ENCODE measurements around the gene C1orf232.

C1orf232 gene

DNA sequence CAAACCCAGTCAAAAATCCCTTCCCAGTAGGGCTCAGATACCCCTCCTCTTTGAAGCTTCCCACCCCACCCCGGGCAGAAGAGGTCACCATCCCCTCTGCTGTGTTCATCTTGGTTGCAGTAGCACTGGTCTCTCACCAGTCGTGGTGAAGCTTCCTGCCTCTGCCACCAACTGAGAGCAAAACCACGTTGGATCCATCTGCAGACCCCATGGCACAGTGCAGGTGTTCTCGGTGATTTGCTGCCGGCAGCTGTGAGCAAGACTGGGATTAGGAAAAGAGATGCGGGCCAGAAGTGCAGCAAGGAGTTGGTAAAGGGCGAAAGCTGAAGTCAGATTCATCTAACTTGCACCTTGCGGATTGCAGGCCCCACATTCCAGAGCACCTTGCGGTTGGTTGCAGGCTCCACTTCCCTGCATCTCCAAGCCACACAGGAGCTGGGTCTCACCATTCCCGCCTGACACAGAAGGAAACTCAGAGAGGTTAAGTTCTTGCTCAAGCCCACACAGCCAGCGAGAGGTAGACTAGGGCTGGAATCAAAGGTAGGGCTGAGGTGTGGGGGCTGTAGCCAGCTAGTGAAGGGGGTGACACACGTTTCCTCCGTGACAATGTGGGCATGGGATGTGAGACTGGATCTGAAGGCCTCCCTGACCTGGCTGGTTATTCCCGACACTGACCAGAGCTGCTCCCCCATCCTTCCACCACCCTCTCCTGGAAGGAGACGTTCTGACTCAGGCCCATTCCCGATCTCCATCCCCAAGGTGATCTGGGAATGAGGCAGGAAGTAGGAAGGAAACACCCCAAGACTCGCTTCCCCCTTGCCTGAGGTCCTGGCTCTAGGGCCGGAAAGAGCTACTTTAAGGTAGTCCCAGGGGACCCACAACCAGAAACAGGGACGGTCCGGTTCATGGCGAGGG lies 13.1 kb downstream of the C1orf232 start:
- no peak for DNase-seq

DNA sequence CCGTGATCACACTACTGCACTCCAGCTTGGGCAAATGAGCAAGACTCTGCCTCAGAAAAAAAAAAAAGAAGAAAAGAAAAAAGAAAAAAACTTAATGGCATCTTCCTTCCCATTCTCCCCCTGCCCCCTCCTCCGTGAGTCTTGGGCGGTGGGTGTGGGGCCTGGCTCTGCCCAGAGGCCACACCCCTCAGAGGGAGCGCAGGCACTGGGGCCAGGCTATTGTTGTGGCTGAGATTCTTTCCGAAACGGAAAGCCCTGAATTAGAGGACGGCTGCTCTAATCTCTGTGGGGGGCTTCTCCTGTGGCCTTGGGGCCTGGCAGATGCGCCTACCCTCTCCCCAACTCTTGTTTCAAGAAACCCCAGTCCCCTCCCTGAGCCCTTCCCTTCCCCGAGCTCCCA lies 14.0 kb downstream of the C1orf232 start:
- DNase-seq: no peak

DNA sequence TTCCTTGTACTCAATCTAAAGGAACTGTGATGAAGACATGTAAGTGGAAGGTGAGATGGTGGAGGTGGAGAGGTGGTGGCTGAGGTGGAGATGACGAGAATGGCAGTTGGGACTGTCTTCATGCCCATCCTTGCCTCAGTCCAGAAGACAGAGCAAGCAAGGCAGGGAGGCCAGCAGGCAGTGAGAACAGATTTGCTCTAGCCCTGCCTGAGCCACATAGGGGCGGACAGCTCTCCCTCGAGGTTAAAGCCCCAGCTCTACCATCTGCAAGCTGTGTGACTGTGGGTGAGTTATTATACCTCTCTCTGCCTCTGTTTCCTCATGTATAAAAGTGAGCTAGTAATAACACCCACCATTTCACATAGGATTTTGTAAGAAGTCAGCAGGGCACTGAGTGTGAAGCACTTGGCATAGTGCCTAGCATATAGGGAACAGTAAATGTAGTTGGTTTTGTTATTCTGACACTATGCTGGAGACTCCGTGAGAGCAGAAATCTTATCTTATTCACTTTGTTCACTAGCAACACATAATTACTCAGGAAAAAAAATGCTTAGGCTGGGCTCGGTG lies 14.7 kb downstream of the C1orf232 start:
- no peak for DNase-seq

DNA sequence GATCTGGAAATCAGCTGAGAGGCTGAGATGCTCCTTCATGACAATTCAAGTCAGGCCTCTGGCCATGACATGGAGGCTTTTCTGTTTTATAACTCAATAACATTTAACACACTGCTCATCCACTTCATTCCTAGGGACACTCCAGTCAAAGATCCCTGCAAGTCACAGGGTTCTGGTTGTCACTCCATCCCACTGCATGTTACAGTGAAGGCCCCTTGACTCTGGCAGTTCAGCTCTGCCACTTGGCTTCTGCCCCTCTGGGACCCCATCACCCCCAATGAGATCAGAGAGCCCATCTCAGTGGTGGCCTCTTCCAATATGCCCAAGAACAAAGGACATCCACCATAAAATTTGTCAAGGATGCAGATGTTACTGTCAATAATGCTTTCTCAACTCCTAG lies 19.9 kb downstream of the C1orf232 start:
- DNase-seq: no peak

DNA sequence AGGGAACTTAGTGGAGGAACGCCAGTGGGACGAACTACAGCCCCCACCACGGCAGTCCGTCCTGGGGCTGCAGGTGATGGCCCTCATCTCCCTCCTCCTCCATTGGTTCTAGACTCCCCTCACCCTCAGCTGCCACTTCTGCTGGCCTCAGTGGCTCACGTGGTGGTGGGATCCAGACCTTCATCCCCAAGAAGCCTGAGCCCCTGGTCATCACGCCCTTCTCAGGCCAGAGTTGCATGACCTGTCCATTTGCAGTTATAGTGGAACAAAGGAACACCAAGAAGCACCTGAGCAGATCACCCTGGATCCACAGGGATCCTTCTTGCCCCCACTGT lies 22.8 kb downstream of the C1orf232 start:
- no peak for DNase-seq

DNA sequence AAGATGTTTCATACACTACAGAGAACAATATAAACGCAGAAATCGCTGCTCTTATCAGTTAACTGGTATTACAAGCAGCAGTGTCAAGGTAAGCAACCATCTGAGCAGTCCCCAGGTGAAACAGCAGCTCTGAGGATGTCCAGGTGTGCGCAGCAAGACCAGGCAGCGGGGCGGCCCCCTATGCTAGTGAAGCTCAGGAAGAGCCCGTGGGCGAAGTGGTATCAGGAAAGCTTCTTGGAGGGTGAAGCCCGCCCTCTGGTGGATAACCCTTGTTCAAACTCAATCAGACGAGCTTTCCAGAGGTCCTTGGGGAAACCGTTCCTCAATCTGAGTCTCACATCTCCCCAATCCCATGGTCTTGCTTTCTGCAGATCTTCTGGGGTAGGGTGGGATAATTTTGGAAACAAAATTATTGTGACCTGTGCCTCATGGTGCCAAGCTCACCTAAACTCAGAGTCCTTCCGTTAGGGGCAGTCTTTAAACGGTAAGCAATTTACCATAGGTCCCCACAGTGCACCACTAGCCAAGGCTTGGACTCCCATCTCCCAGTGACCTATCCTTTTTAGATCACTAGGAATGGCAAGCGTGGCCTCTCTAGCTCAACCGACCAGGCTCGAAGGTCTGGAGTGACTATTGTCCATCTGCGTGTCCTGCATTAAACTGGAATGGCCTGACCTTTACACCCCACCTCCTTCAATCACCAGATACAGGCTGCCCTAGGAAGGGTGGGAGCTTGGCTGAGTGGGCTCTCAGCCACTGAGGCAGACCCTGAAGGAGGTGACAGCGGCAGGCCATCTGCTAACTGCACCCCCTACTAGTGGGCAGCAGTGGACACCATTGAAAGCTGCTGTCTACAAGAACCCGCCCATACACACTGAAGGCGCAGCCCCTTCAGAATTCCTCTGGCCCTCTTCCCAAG lies 23.5 kb downstream of the C1orf232 start:
- peak; percentile 88 for DNase-seq

DNA sequence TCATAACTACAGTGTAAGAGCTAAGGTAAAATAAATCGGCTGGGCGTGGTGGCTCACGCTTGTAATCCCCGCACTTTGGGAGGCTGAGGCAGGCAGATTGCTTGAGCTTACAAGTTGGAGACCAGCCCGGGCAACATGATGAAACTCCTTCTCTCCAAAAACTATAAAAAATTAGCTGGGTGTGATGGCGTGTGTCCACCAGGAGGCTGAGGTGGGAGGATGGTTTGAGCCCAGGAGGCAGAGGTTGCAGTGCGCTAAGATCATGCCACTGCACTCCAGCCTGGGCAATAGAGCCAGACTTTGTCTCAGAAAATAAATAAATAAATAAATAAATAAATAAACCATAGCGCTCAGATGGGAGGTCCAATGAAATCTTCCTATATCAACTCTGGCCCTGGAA lies 26.6 kb downstream of the C1orf232 start:
- DNase-seq: no peak

DNA sequence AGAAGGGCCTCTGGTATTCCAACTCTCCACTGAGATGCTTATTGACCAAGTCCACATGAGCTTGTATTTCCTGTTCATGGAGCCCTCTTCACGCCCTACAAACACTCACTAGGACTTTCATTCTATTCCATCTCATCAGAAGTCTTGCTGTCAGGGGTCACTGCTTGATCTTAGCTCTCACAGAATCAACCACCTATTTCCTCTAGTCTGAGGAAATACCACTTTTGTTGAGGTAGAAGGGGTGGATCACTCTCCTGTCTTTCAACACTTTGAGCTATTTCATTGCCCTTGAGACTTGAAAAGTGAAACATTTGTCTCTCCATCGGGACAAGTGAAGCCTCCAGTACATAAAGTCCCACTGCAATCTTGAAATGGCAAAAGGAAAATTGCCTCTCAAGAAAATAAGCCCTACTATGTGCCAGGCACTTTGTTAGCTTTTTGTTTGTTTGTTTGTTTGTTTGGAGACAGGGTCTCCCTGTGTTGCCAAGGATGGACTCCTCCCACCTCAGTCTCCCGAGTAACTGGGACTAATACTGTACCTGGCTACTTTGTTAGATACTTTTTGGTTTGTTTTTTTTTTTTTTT lies 29.7 kb downstream of the C1orf232 start:
- DNase-seq: no peak

DNA sequence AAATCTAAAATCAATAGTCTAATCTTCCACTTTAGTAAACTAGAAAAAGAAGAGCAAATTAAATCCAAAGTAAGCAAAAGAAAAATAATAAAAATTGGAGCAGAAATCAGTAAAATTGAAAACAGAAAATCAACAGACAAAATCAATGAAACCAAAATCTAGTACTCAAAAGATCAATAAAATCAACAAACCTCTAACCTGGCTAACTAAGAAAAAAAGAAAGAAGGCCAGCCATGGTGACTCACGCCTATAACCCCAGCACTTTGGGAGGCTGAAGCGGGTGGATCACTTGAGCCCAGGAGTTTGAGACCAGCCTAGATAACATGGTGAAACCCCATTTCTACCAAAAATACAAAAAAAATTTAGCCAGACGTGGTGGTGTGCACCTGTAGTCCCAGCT lies 34.3 kb downstream of the C1orf232 start:
- no peak for DNase-seq

DNA sequence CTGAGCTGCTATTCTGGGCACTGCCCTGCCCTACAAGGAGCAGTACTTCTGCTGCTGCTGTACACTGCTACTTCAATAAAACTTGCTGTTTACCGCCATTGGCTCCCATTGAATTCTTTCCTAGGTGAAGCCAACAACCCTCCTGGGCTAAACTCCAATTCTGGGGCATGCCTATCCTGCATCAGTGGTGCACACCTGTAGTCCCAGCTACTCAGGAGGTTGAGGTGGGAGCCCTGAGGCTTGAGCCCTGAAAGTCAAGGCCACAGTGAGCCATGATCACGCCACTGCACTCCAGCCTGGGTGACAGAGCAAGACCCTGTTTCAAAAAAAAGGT lies 36.0 kb downstream of the C1orf232 start:
- DNase-seq: no peak

DNA sequence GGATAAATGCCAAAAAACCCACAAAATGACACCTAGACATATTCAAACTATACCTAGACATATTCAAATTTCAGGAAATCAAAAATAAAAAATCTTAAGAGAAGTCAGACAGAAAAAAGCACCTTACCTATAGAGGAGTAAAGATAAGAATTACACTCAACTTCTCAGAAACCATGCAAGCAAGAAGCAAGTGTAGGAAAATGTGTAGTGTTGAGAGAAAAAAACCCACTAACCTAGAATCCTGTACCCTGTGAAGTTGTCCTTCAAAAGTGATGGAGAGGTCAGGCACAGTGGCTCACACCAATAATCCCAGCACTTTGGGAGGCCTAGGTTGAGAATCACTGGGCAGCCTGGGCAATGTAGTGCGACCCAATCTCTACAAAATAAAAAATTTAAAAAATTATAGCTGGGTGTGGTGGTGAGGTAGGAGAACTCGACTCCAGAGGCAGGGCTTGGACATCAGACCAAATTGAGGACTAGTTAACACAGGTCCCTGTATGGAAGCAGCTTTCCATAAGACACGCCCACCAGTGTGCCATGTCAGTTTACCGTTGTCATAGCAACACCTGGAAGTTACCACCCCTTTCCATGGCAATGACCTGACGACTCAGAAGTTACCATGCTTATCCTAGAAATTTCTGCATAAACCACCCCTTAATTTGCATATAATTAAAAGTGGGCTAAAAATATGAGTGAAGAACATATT lies 36.5 kb downstream of the C1orf232 start:
- DNase-seq: no peak

DNA sequence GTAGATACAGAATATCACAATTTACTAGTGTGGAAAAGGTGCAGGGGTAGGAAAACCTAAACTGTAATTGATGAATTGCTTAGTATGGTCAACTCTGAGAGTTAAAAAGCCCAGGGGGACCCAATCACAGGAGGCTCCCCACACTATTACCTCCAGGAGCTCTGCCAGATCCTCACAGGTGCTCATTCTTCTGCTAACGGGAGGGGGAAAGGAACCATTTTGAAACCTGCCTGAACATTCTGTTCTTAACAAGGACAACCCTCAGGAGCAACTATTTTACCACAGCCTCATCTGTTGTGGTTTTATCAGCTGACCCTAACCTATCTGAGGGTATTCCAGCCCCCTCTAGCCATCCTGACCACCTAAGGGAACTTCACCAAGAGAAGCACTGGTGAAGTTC lies 38.1 kb downstream of the C1orf232 start:
- DNase-seq: no peak

DNA sequence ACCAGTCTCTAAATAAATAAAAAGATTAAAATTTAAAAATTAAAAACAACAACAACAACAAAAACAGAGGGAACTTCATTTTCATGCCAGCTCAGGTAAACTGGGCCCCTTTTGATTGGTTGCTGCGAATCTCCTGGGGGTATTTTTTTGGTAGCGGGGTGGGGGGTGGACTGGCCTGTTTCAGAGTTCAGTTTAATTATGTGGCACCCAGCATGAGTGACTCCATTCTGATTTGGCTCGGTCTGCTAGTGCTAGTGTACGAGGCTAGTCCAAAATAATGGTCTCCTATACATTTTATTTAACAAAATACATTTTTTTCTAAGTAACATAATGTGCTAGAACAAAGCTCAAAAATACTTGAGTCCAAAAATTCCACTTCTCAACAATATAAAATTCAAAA lies 39.0 kb downstream of the C1orf232 start:
- no peak for DNase-seq

DNA sequence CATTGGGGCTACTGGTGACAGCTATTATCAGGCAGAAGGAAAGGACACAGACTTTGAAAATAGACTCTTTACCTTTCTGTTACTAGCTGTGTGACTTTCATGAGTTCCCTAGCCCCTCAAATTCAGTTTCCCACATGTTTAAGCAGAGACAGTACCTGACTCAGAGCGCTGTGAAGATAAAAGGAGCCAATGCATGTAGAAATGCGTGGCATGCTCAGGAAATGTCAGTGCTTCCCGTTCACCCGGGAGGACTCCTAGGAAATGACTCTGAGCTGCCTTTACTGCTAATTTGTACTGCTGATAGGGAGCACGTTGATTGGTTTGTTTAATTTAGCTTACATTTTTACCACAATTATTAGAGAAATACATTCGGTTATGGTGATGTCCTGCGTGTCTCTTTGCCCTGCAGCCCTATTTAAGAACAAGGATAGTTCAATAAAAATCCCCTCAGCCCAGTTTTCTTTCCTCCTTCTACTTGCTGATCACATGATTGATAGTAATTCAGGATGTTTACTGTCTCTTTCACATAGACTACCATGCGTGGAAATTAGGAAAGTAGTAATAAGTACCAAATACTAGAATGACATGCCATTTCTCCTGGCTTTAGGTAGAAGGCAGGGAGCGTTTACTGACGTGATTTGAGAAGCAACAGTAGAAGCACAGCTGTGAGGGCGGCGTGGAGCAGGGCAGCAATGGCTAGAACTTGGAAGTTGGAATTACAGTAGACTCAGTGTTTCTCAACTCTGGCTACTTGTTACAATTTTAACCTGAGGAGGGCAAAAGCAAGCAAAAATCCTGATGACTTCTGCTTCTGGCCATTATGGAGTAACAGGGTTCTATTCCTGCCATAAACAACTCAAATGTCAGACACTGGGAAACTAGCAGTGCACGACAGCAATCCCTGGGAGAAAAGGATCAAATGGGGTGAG lies 41.3 kb downstream of the C1orf232 start:
- DNase-seq: no peak

DNA sequence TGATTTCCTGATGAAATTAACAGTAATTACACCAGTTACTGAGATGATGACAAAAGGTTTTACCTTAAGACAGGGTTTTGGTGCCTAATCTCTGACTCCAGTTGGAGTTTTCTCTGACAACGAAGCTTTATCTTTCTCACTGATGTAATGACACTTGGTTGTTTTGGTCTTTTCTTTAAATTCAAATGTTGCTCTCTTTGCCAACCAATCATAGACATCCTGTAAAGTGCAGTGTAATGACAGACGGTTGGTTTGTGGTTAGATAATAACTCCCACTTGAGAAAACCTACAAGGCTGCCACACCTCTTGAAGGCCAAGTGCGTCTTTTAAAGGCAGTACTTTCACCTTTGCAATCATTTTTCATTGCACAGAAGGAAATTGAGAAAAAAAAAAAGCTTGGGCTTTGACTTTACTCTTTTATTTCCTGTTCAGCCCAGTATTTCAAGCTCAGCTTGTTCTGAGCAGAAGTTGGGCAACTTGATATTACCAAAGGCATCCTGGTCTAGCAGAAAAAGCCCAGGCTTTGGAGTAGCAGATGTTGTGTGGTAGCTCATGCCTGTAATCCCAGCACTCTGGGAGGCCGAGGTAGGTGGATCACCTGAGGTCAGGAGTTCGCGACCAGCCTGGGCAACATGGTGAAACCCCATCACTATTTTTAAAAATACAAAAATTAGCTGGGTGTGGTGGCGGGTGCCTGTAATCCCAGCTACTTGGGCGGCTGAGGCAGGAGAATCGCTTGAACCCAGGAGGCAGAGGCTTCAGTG lies 42.3 kb downstream of the C1orf232 start:
- DNase-seq: no peak

DNA sequence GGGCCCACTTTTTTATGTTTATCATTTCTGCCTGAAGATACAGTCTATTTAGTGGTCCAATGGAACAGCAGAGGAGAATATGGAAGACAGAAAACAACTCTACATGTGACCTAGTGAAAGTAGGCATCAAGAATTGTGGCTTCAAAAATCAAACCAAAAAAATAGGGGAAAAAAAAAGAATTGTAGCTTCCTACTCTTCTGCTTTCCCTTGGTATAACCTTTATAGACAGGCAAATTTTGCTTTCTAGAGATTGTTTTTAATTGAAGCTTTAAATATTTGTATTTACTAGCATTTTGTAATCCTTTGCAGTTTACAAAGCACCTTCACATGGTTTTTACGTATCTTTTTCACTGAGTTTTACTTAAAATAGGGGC lies 42.8 kb downstream of the C1orf232 start:
- DNase-seq: no peak

DNA sequence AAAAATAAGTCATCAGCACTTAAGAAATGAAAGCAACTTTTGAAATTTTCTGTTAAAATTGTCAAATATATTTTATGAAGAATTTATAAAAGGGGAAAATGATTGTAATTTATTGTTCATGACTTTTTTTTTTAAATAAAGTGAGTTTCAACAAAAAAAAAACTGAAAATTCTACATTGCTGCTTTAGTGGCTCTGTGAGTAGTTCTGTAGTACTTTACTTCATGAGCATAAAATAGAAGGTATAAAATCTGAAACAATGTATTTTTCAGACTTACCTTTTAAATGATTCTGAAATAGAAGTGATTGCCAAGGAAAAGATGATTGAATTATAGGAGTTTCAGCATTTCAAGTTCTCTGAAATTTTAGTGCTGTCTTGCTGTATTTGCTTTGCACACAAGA lies 43.4 kb downstream of the C1orf232 start:
- DNase-seq: no peak

DNA sequence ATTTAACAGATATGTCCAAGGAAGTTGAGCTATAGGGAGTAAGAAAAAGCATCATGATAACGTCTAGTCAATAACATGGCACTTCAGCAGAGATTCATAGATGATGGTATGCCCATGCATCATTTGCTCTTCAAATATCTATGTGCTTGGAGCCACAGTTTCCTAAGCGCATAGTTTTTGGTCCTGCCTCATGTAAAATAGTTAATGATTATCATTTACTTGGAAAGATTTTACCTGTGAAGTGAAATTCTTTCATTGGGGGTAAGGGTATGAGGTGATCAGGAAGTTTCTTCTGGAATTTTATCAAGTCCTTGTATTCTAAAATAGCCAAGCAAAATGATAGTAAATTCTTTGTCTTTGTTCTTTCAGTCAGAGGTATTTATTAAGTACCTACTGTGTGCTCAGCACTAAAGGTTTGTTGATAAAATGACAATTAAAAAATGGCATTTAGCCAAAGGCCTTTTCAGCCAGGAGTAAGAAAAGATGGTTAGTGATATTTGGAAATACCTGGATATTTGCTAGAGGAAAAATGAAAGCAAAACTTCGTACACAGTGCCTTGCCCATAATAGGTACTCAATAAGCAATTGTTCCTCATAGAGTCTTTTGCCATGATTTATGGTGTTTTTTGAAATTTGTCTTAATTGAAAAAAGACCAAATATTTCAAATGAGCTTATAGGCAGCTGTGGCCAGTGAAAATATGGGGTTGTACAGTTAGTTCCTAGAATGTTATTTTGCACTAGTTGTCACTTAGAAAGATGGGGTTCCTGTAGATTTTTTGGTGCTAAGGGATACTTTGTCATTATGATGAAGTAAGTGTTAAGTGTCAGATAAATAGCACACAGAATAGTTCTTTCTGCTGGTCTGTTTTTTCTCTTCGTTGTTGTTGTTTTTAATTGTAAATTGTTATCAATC lies 44.1 kb downstream of the C1orf232 start:
- DNase-seq: no peak

Measured in NCI-H1092 treated with DMSO at 0.1 percent for 48 hours (cell line).